CD4-positive, alpha-beta T cell (primary cell): Measurements from ENCODE around the gene FOXL2NB. TPM values are rescaled to one million over a fixed set of nuclear protein-coding genes. Genes with fewer than 3 reads are reported as not detected.

Experiments
- ATAC-seq: fragments of 200-7000 bp; cut with Tn5 transposase; one replicate; pipeline ENCODE4 v1.10.0; 2022; ENCODE audit warnings: mild to moderate bottlenecking; ENCODE audit not compliant: poor library complexity
- CTCF ChIA-PET: fragments of 350-600 bp; sonication (Branson Sonifier 250); formaldehyde crosslinking; loops from one replicate; lab custom pipeline; 2021; ENCODE audit warnings: antibody characterized with exemption, inconsistent platforms; lab: Charles Lee
- POLR2A ChIA-PET: fragments of 350-600 bp; sonication (Branson Sonifier 250); formaldehyde crosslinking; loops from one replicate; lab custom pipeline; 2021; ENCODE audit warnings: antibody characterized with exemption, inconsistent platforms; lab: Charles Lee
- DNase-seq, 14 experiments: peaks; one replicate each; pipeline ENCODE4 v3.0.0-alpha.2; 2013 to 2020; ENCODE audit warnings: mixed read lengths in 2 of 14
- H3K27ac ChIP-seq, 2 donors: one replicate each; pipeline versions ENCODE4 v1.5.1 to v1.7.0; 2013; ENCODE audit warnings: low read length in 2 of 2, low read depth in 1 of 2, mild to moderate bottlenecking in 1 of 2
- H3K27me3 ChIP-seq, 2 experiments: 1 replicate in 1 of 2; 2 replicates in 1 of 2; pipeline versions ENCODE4 v1.6.1 to v1.7.0; 2013; ENCODE audit warnings: low read length in 2 of 2, control low read depth in 1 of 2, mild to moderate bottlenecking in 1 of 2, moderate library complexity in 1 of 2; ENCODE audit not compliant: insufficient read depth in 2 of 2, control insufficient read depth in 1 of 2
- H3K36me3 ChIP-seq: one replicate; pipeline ENCODE4 v1.6.1; 2013; ENCODE audit warnings: low read length, control low read depth; ENCODE audit not compliant: insufficient read depth
- H3K4me1 ChIP-seq: one replicate; pipeline ENCODE4 v1.6.1; 2013; ENCODE audit warnings: low read length, control low read depth; ENCODE audit not compliant: insufficient read depth
- H3K4me3 ChIP-seq: one replicate; pipeline ENCODE4 v1.5.1; 2013; ENCODE audit warnings: mild to moderate bottlenecking, low read length, moderate library complexity
- H3K9me3 ChIP-seq, 2 experiments: 1 replicate in 1 of 2; 2 replicates in 1 of 2; pipeline versions ENCODE4 v1.6.1 to v1.7.0; 2013; ENCODE audit warnings: low read length in 2 of 2, mild to moderate bottlenecking in 2 of 2, control low read depth in 1 of 2, moderate library complexity in 1 of 2; ENCODE audit not compliant: control insufficient read depth in 1 of 2, insufficient read depth in 1 of 2
- H3K27ac Mint-ChIP-seq: one replicate; pipeline ENCODE4 v1.8.0; 2020; ENCODE audit warnings: mixed read lengths
- H3K27me3 Mint-ChIP-seq: one replicate; pipeline ENCODE4 v1.8.0; 2021; ENCODE audit warnings: mixed read lengths
- H3K36me3 Mint-ChIP-seq: one replicate; pipeline ENCODE4 v1.8.0; 2021; ENCODE audit warnings: low read depth, mixed read lengths
- H3K4me1 Mint-ChIP-seq: one replicate; pipeline ENCODE4 v1.8.0; 2021; ENCODE audit warnings: low read depth, mixed read lengths
- H3K4me3 Mint-ChIP-seq: one replicate; pipeline ENCODE4 v1.8.0; 2020; ENCODE audit warnings: mild to moderate bottlenecking, mixed read lengths
- H3K9me3 Mint-ChIP-seq: one replicate; pipeline ENCODE4 v1.8.0; 2020; ENCODE audit warnings: mixed read lengths
- CTCF ChIP-seq: fragments of 200-600 bp; IDR thresholded peaks from one replicate; pipeline ENCODE4 v1.8.0; 2022; ENCODE audit warnings: antibody characterized with exemption, mild to moderate bottlenecking
- intact Hi-C, 2 experiments: fragments of 100-400 bp; cut with DNase I in 1 of 2; cut with micrococcal nuclease in 1 of 2; formaldehyde crosslinking; loops; one replicate each; pipeline versions ENCODE4 v1.15.1 to v1.9.0; 2023 to 2025; cut with DNase I, micrococcal nuclease
- total RNA-seq, 174 experiments: library from RNA in 2 of 174; stranded (reverse) in 2 of 174; gene quantifications; one replicate each; pipeline ENCODE4 v1.2.3 and lab custom pipeline; 2021 to 2026

The FOXL2NB gene
- total RNA-seq, 2 experiments from 2014 or later: not detected

- Mint-ChIP-seq H3K36me3 (no peaks in the 10 kb centered on the region), H3K4me3 (no peak overlapping the region), H3K27me3 (peaks cover 35% of the 10 kb centered on the region), H3K27ac (no peak overlapping the region), H3K4me1 (no peaks in the 10 kb centered on the region), H3K9me3 (peaks cover 6% of the 10 kb centered on the region)
- intact Hi-C loops: no loop called here
- DNase-seq (no peak), ATAC-seq (no peak)
- TF ChIP-seq CTCF: no peak
- no peak overlapping the region for H3K27ac ChIP-seq
- CTCF ChIA-PET: no interaction called here
- peaks cover 0 to 6% of the 10 kb centered on the region in 2 experiments for H3K9me3 ChIP-seq
- H3K4me1 ChIP-seq: no peaks in the 10 kb centered on the region
- H3K36me3 ChIP-seq: no peaks in the 10 kb centered on the region
- peaks cover 2 to 4% of the 10 kb centered on the region in 2 experiments for H3K27me3 ChIP-seq
- H3K4me3 ChIP-seq: no peak overlapping the region
- POLR2A ChIA-PET: no interaction called here
These were observed 48.7 kb downstream of the FOXL2NB start for GRCh38 chr3:138995706-138996105.

Other genes with a start within 250 kb of the FOXL2NB start
- 10 to 100 TPM; 23.0 to 26.4 TPM for gene PIK3CB, start 112.3 kb upstream of the FOXL2NB start, total RNA-seq
- gene FOXL2, start 80 bp upstream of the FOXL2NB start, total RNA-seq: not detected
- not detected for gene PRR23A, start 59.1 kb downstream of the FOXL2NB start, total RNA-seq
- gene PRR23B, start 73.7 kb downstream of the FOXL2NB start, total RNA-seq: not detected
- gene PRR23C, start 97.7 kb downstream of the FOXL2NB start, total RNA-seq: not detected